ENCODE data around the gene PITRM1.

The PITRM1 gene

DNA sequence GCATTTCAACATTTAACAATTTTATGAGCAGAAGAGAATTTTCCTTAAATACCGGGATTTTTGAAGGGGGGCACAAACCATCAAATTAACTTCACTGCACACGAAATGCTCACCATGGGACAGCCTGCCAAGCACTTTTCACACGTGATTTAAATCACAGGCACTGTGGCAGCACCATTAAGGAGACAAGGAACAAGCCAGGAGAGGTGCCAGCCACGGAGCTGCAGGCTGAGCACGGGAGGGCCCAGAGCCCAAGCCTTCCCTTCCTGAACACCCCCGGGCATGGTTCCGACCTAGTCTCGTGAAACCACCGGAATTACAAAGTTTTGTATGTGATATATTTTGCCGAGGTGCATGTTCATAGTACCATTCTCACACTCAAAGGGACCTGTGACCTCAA, 13.4 kb downstream of the PITRM1 start:
- no peak overlapping the region for H3K4me3 ChIP-seq (ENCODE audit: insufficient read depth, low read length, poor library complexity, severe bottlenecking)
- H4K20me1 ChIP-seq (ENCODE audit: low read depth, low read length): no peaks in the 10 kb centered on the region
- no peak for TF ChIP-seq CTCF (IDR thresholded peaks at IDR 0.05; ENCODE audit: insufficient read depth, low read length, poor library complexity, severe bottlenecking)
- TF ChIP-seq EZH2phosphoT487 (conservative IDR thresholded peaks at IDR 0.05; ENCODE audit: low read length): no peak
- H3K27me3 ChIP-seq (ENCODE audit: low read length): no peaks in the 10 kb centered on the region
- H3K27ac ChIP-seq (ENCODE audit: low read depth, low read length): no peak overlapping the region
- no peak overlapping the region for H2AFZ ChIP-seq (ENCODE audit: low read depth, low read length, severe bottlenecking)
- no peaks in the 10 kb centered on the region for H3K9me3 ChIP-seq (ENCODE audit: insufficient read depth, low read length)
- no peaks in the 10 kb centered on the region for H3F3A ChIP-seq (ENCODE audit: insufficient read depth)
- H3K9ac ChIP-seq (ENCODE audit: low read length): no peak overlapping the region
- H3K9me2 ChIP-seq (replicated peaks; ENCODE audit: insufficient read depth, low read length): no peaks in the 10 kb centered on the region
- H3K79me2 ChIP-seq (ENCODE audit: insufficient read depth, low read length): no peaks in the 10 kb centered on the region
- no peak overlapping the region for H3K4me2 ChIP-seq (ENCODE audit: low read depth, low read length, poor library complexity, severe bottlenecking)
- H3K36me3 ChIP-seq (ENCODE audit: low read length): peaks cover 6% of the 10 kb centered on the region; the same call in 1 of the 2 replicates

DNA sequence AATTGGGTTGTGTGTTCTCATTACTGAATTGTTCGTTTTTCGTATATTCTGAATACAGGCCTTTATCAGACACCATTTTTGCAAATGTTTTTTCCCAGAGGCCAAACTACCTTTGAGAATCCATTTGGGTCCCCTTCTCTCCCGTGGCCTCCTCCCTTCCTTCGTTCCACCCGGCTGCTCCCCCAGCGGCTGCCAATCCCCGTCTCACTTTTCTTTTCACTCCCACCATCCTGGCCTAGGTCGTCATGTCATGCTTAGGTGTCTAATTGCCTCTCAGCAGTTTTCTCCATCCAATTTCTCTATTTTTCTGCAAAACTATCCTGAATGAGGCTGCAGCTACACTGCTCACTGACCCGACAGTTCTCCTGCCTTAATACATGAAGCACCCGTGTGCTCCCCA, 17.9 kb downstream of the PITRM1 start:
- peaks cover 6% of the 10 kb centered on the region; the same call in 1 of the 2 replicates for H3K36me3 ChIP-seq (ENCODE audit: low read length)

GRCh38 chr10:3152566-3152935, 20.0 kb downstream of the PITRM1 start:
- peaks cover 9% of the 10 kb centered on the region; the same call in 1 of the 2 replicates for H3K36me3 ChIP-seq (ENCODE audit: low read length)
- no peak overlapping the region for H3K4me3 ChIP-seq (ENCODE audit: insufficient read depth, low read length, poor library complexity, severe bottlenecking)
- H3F3A ChIP-seq (ENCODE audit: insufficient read depth): no peaks in the 10 kb centered on the region
- no peak overlapping the region for H2AFZ ChIP-seq (ENCODE audit: low read depth, low read length, severe bottlenecking)
- no peaks in the 10 kb centered on the region for H3K9me3 ChIP-seq (ENCODE audit: insufficient read depth, low read length)
- H3K4me2 ChIP-seq (ENCODE audit: low read depth, low read length, poor library complexity, severe bottlenecking): no peak overlapping the region
- no peaks in the 10 kb centered on the region for H3K79me2 ChIP-seq (ENCODE audit: insufficient read depth, low read length)
- H3K27ac ChIP-seq (ENCODE audit: low read depth, low read length): no peak overlapping the region
- TF ChIP-seq CTCF (IDR thresholded peaks at IDR 0.05; ENCODE audit: insufficient read depth, low read length, poor library complexity, severe bottlenecking): no peak
- no peak for TF ChIP-seq EZH2phosphoT487 (conservative IDR thresholded peaks at IDR 0.05; ENCODE audit: low read length)
- no peaks in the 10 kb centered on the region for H3K27me3 ChIP-seq (ENCODE audit: low read length)
- no peaks in the 10 kb centered on the region for H4K20me1 ChIP-seq (ENCODE audit: low read depth, low read length)
- H3K9ac ChIP-seq (ENCODE audit: low read length): no peak overlapping the region
- H3K9me2 ChIP-seq (replicated peaks; ENCODE audit: insufficient read depth, low read length): no peaks in the 10 kb centered on the region

More for the DNA sequence above, 17.9 kb downstream of the PITRM1 start:
- H3K9ac ChIP-seq (ENCODE audit: low read length): no peak overlapping the region
- no peak for TF ChIP-seq CTCF (IDR thresholded peaks at IDR 0.05; ENCODE audit: insufficient read depth, low read length, poor library complexity, severe bottlenecking)
- no peak for TF ChIP-seq EZH2phosphoT487 (conservative IDR thresholded peaks at IDR 0.05; ENCODE audit: low read length)
- no peaks in the 10 kb centered on the region for H3K27me3 ChIP-seq (ENCODE audit: low read length)
- no peak overlapping the region for H3K4me2 ChIP-seq (ENCODE audit: low read depth, low read length, poor library complexity, severe bottlenecking)
- H2AFZ ChIP-seq (ENCODE audit: low read depth, low read length, severe bottlenecking): no peak overlapping the region
- H3K4me3 ChIP-seq (ENCODE audit: insufficient read depth, low read length, poor library complexity, severe bottlenecking): no peak overlapping the region
- H3K9me2 ChIP-seq (replicated peaks; ENCODE audit: insufficient read depth, low read length): no peaks in the 10 kb centered on the region
- no peak overlapping the region for H3K27ac ChIP-seq (ENCODE audit: low read depth, low read length)
- no peaks in the 10 kb centered on the region for H3K79me2 ChIP-seq (ENCODE audit: insufficient read depth, low read length)
- no peaks in the 10 kb centered on the region for H3F3A ChIP-seq (ENCODE audit: insufficient read depth)
- no peaks in the 10 kb centered on the region for H4K20me1 ChIP-seq (ENCODE audit: low read depth, low read length)
- no peaks in the 10 kb centered on the region for H3K9me3 ChIP-seq (ENCODE audit: insufficient read depth, low read length)

Data from SU-DHL-6 (cell line).